Measurements from ENCODE around the gene LUZP2.

DNA sequence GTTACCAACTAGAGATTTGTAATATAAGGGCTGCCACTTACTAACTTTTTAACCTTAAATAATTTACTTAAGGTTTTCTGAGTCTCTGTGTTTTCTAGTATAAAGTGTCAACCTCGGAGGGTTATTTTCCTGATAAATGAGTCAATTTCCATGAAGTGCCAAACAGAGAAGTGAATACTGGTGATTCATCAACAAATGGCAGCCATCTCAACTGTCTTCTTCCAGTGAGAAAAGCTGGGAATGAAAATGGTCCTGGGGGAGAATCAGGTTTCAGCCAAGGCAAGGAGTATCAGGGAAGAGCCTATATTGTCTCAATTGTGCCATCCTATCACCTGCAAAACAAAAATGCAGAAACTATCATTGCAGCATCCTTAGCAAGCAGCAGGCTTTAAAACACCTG, 129.1 kb downstream of the LUZP2 start:
- no peak for TF ChIP-seq POLR2AphosphoS5 (IDR thresholded peaks at IDR 0.05; ENCODE audit: low read depth, low read length)
- TF ChIP-seq TAF1 (IDR thresholded peaks at IDR 0.05; ENCODE audit: borderline replicate concordance, low read depth, low read length): no peak
